HG03439 (cell line): ENCODE results near the gene LARGE1.

ENCODE experiments used
- ATAC-seq: cut with Tn5 transposase; IDR thresholded peaks from one replicate; pipeline ENCODE4 v1.9.1; 2021; ENCODE audit warnings: mild to moderate bottlenecking, moderate library complexity; ENCODE audit not compliant: unreplicated experiment

Gene LARGE1

GRCh38 chr22:33337524-33337923, 582.8 kb downstream of the LARGE1 start:
- no peak for ATAC-seq

GRCh38 chr22:33335611-33336279, 584.5 kb downstream of the LARGE1 start:
- no peak for ATAC-seq

- ATAC-seq = no peak
These were observed 587.7 kb downstream of the LARGE1 start for GRCh38 chr22:33332538-33332937.

DNA sequence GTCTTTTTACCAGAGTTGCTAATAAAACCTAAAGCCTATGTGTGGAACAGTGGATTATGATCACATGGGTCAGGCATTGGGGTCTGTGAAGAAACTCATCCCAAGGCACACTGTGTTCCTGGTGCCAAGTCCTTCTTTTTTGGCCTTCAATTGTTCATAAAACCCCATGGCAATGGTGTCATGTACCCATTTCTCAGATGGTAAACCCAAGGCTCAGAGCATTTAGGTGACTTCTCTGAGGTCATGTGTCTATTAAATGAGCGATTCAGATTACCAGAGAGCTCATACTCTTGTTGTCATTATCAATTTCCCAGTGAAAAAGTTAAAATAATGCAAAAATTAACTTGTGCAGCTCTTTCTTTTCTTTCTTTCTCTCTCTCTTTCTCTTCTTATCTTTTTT, 589.3 kb downstream of the LARGE1 start:
- ATAC-seq = no peak

DNA sequence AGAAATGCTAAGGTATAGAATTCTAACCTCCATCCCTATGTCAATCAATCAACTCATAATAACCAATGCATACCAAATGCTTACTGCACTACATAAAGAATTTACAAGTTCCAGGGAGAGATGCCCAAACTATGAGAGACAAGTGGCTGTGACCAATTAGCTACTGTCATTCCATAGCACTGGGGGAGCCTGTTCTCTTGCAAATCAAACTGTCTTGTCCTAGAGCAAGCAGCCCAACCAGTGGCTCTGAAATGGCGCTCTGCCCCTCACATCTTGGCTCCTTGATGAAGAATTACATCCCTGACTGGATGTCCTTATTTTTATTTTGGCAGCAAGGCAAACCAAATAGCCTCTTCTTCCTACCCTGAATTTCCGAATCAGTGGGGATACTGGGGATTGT, 589.7 kb downstream of the LARGE1 start:
- ATAC-seq = no peak

- ATAC-seq = no peak
These were observed 590.9 kb downstream of the LARGE1 start for GRCh38 chr22:33329398-33329797.

DNA sequence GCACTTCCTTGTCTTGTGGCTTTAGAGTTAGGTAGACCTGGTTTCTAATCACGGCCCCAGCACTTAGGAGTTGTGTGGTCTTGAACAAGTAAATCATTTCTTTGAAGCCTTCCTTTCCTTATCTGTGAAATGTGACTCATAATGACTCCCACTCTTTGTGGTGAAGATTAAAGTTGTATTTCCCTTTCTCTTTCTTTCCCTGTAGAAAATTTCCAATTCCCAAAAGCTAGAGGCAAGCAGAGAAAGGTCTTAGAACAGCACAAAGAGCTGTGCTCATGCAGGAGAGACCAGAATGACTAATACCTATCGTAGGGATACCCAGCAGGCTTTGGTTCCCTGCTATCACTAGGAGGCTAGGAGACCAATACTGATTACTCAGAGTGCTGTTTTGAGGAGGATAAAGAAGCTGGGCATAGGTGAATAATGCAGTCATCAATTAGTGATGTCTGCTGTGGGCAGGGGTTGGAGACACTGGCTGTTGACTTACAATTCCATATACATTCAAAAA, 591.4 kb downstream of the LARGE1 start:
- no peak for ATAC-seq

GRCh38 chr22:33327348-33327860, 592.9 kb downstream of the LARGE1 start:
- no peak for ATAC-seq

DNA sequence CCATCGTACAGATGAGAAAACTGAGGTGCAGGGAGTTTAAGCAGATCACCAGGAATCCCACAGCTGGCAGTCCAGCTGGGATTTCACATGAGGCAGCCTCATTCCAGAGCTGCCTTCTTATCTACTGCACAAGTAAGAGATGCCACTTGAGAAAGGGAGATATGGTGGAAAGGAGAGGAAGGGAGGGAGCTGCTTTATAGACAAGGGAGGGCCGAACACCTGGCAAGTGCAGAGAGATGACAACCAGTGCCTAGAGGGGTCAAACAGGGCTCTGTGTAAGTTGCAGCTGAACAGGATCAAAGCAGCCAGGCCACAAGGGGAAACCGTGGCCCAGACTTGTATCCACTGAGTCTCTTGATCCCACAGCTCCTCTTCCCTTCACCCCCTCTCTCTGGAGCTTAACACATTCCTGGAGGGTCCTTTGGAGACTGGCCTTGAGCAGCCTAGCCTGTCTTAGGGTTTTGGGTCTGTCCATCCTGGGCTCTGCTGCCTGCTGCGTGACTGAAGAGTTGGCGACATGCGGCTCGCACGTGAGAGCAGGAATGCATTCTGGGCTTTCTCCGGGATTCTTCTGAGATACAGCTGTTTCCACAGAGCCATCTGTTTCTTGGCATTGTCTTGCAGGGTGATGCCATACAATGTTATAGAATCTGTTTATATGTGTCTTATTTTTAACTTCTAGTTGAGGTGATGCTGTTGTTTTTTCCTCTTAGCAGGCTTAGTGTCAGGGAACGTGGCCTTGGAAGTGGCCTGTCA, 593.6 kb downstream of the LARGE1 start:
- ATAC-seq = no peak

DNA sequence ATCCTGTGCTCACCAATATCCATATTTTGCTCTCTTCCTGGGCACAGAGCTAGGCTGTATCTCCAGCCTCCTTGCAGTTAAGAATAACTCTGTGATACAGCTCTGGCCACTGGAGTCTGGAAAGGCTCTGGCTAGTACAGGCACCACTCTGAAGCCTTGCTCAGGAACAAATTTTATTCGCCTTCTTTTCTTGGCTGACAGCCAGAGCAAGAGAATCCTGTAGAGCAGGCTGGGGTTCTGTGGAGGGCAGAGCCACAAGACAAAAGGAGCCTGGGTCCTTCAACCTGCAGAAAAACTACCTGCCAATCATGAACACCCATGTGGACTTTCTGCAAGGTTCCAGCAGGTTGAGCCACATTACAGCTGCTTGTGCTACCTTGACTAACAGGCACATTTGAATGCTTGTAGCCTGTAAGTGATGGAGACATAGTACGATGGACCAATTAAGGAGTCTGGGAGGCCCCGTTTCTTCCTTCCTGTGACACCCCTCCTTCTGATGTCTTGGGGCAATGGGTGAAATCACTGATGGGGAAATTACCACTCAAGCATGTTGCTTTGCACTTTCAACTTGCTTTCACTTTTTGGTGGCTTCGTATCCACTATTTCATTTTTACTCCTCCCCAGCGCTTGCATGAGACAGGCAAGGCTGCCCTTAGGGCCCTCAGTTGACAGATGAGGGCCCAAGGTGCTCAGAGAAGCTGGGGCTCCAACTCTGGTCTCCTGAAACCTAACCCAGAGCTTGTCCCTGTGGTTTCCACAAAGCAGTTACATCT, 594.9 kb downstream of the LARGE1 start:
- no peak for ATAC-seq

DNA sequence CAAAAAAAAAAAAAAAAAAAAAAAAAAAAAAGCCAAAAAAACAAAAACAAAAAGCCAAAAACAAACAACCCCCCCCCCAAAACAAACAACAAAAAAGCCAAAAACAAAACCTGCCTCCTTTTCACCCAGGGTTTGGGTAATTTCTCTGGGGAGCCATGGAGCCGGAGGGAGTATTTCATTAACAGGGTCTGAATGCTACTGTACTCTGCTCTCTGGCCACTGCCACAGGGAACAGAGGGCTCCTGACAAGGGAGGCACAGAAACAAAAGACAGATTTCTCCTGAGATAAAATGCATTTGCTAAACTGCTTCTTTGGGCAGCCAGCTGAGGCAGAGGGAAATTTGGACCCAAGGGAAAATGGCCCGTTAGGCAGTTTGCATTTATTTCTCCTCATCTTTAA, 596.0 kb downstream of the LARGE1 start:
- ATAC-seq = no peak

- no peak for ATAC-seq
These were observed 598.8 kb downstream of the LARGE1 start for GRCh38 chr22:33321466-33321865.

GRCh38 chr22:33315954-33316353, 604.3 kb downstream of the LARGE1 start:
- no peak for ATAC-seq

GRCh38 chr22:33315117-33315516, 605.2 kb downstream of the LARGE1 start:
- no peak for ATAC-seq

- no peak for ATAC-seq
These were observed 606.0 kb downstream of the LARGE1 start for GRCh38 chr22:33314316-33314715.

GRCh38 chr22:33303099-33303498, 617.2 kb downstream of the LARGE1 start:
- ATAC-seq = no peak

DNA sequence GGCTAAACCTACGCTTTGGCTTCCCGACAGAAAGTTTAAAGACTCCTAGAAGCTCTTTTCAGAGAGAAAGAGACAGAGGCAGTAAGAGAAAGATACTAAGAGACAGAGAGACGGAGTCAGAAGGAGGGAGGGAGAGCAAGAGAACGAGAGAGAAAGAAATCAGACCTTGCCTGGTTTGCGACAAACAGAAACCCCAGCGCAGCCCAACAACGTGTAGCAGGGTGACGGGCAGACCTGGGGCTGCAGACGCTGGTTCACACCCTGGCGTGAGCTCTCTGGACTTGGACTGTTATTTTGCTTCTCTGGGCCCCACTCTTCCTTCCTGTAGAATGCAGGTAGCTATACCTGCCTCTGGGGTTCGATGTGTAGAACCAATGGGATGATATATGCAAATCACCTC, 617.7 kb downstream of the LARGE1 start:
- ATAC-seq = no peak

- ATAC-seq = no peak
These were observed 618.2 kb downstream of the LARGE1 start for GRCh38 chr22:33302049-33302545.

- ATAC-seq = no peak
These were observed 620.1 kb downstream of the LARGE1 start for GRCh38 chr22:33300165-33300564.

- ATAC-seq = peak; percentile 84
These were observed 620.9 kb downstream of the LARGE1 start for GRCh38 chr22:33299245-33299956.

DNA sequence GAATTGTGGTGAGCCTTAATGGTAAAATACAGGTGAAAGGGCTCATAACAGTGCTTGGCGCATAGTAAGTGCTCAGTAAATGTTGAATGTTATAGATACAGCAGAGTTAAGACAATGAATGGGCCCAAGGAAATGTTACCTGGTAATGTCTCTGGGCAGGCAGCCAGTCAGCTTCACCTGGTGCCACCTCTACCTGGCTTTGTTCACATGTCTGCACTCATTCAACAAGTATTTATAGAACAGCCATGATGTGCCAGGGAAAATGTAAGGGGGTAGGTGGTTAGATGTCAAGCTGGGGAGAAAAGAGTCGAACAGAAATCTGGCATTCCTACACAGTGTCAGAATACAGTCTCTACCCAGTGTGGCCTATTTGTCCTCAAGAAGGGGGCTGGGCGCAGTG, 623.3 kb downstream of the LARGE1 start:
- ATAC-seq = no peak
